Kidney (tissue), 14 donors: Measurements from ENCODE around the gene WNK4. TPM values are rescaled to one million over a fixed set of nuclear protein-coding genes. Genes with fewer than 3 reads are reported as not detected.
A peak's percentile ranks its signal among the peaks of the same experiment; 100 is the strongest.

ENCODE experiments used
- DNase-seq, 5 donors: peaks; one replicate each; pipeline ENCODE4 v3.0.0-alpha.2; 2013 to 2020
- FAIRE-seq: peaks from 2 replicates; lab custom pipeline; 2012; peaks lifted over from hg19 to GRCh38; lab: Jason Lieb, UNC
- H3K27ac ChIP-seq, 2 donors: one replicate each; pipeline ENCODE4 v1.7.0; 2013; ENCODE audit warnings: low read depth in 2 of 2, low read length in 2 of 2, inconsistent platforms in 1 of 2
- H3K27me3 ChIP-seq: one replicate; pipeline ENCODE4 v1.7.1; 2013; ENCODE audit warnings: low read length, inconsistent platforms; ENCODE audit not compliant: control insufficient read depth, insufficient read depth
- H3K36me3 ChIP-seq, 3 donors: one replicate each; pipeline versions ENCODE4 v1.7.0 to v1.7.1; 2013; ENCODE audit warnings: low read length in 3 of 3, control low read depth in 1 of 3, inconsistent platforms in 1 of 3; ENCODE audit not compliant: insufficient read depth in 3 of 3, control insufficient read depth in 2 of 3
- H3K4me1 ChIP-seq, 3 donors: one replicate each; pipeline versions ENCODE4 v1.7.0 to v1.7.1; 2013; ENCODE audit warnings: low read length in 3 of 3, inconsistent platforms in 1 of 3, low read depth in 1 of 3; ENCODE audit not compliant: control insufficient read depth in 2 of 3, insufficient read depth in 2 of 3
- H3K4me3 ChIP-seq, 3 donors: one replicate each; pipeline versions ENCODE4 v1.7.0 to v1.8.1; 2013; ENCODE audit warnings: low read length in 3 of 3, control low read depth in 1 of 3, inconsistent platforms in 1 of 3
- H3K9ac ChIP-seq, 3 donors: one replicate each; pipeline versions ENCODE4 v1.7.0 to v1.7.1; 2013; ENCODE audit warnings: low read length in 3 of 3, control low read depth in 1 of 3, inconsistent platforms in 1 of 3
- H3K9me3 ChIP-seq, 3 donors: one replicate each; pipeline versions ENCODE4 v1.7.0 to v1.7.1; 2013; ENCODE audit warnings: low read length in 3 of 3, control low read depth in 1 of 3, inconsistent platforms in 1 of 3; ENCODE audit not compliant: control insufficient read depth in 2 of 3, insufficient read depth in 1 of 3
- CTCF ChIP-seq: IDR thresholded peaks from 3 replicates; pipeline ENCODE4 v1.5.1; 2012; ENCODE audit warnings: mild to moderate bottlenecking, moderate library complexity, borderline replicate concordance; ENCODE audit not compliant: insufficient read depth; ENCODE audit errors: extremely low read depth
- intact Hi-C: fragments of 100-400 bp; cut with DNase I; formaldehyde crosslinking; loops from one replicate; pipeline ENCODE4 v1.11.1; 2022
- polyA plus RNA-seq: library from polyadenylated mRNA; stranded (reverse); fragments of 350-450 nt; fragmentation: Illumina TruSeq; extraction: RNeasy Lipid Tissue Mini Kit (QIAGEN cat#74804); gene quantifications from one replicate; pipeline ENCODE4 v1.2.3, GENCODE V29; 2014; ENCODE audit warnings: low read depth, low replicate concordance; ENCODE audit not compliant: insufficient read depth
- total RNA-seq: library from RNA; stranded (reverse); fragmentation: NEBNext Ultra II Directional; extraction: Animal tissue kit (Norgen Biotek cat#: 25700); gene quantifications from one replicate; pipeline ENCODE4 v1.2.1, GENCODE V29; 2021
- donor health status: control.
- donor health status: control.
- donor health status: control.
- donor health status: control.
- donor health status: control.
- donor health status: DM: yes; HTN: yes; CAD: no.
- donor health status: Normal renal cell carcinoma (clear cell type).

The WNK4 gene
- total and polyA plus RNA-seq, 2 donors from 2014 or later: 14.9 to 26.4 TPM

- DNase-seq (peak in 1 of 5 donors; percentile 47), FAIRE-seq (no peak)
- TF ChIP-seq CTCF: no peak
- Histone ChIP-seq H3K27ac (peak overlapping the region; percentile 48 to 73), H3K27me3 (no peaks in the 10 kb centered on the region), H3K9ac (peak overlapping the region in 1 of 3 donors; percentile 36), H3K4me1 (peaks cover 2 to 5% (median 3%) of the 10 kb centered on the region in 3 donors), H3K36me3 (no peaks in the 10 kb centered on the region), H3K4me3 (peak overlapping the region in 1 of 3 donors; percentile 2), H3K9me3 (no peaks in the 10 kb centered on the region)
- intact Hi-C loops: no loop called here
Observed at GRCh38 chr17:42804918-42805367, 24.5 kb downstream of the WNK4 start.

GRCh38 chr17:42806249-42806648 is 25.8 kb downstream of the WNK4 start:
- H3K36me3 ChIP-seq: peaks cover 0 to 7% (median 6%) of the 10 kb centered on the region in 3 donors
- no peak overlapping the region for H3K4me3 ChIP-seq
- TF ChIP-seq CTCF: no peak
- H3K27ac ChIP-seq: peak overlapping the region; percentile 66 to 70
- H3K9ac ChIP-seq: no peak overlapping the region
- H3K4me1 ChIP-seq: peaks cover 2 to 5% (median 3%) of the 10 kb centered on the region in 3 donors
- DNase-seq (no peak), FAIRE-seq (no peak)
- intact Hi-C loops: no loop called here
- no peaks in the 10 kb centered on the region for H3K27me3 ChIP-seq
- H3K9me3 ChIP-seq: no peaks in the 10 kb centered on the region

- Histone ChIP-seq H3K27me3 (no peaks in the 10 kb centered on the region), H3K27ac (peak overlapping the region in 1 of 2 donors; percentile 30), H3K9ac (no peak overlapping the region), H3K36me3 (peaks cover 0 to 23% (median 16%) of the 10 kb centered on the region in 3 donors), H3K4me1 (peaks cover 2 to 5% (median 3%) of the 10 kb centered on the region in 3 donors), H3K9me3 (no peaks in the 10 kb centered on the region), H3K4me3 (no peak overlapping the region)
- intact Hi-C loops: no loop called here
- no peak for TF ChIP-seq CTCF
- no peak for DNase-seq
- FAIRE-seq: no peak
Observed at GRCh38 chr17:42809250-42809649, 28.8 kb downstream of the WNK4 start.
